ENCODE measurements around the gene FANCL.
"Not testable (repeated sequence)": the region's sequence is repeated elsewhere in the genome, so short reads cannot be mapped to it uniquely, and the experiment has no call there.

The FANCL gene

DNA sequence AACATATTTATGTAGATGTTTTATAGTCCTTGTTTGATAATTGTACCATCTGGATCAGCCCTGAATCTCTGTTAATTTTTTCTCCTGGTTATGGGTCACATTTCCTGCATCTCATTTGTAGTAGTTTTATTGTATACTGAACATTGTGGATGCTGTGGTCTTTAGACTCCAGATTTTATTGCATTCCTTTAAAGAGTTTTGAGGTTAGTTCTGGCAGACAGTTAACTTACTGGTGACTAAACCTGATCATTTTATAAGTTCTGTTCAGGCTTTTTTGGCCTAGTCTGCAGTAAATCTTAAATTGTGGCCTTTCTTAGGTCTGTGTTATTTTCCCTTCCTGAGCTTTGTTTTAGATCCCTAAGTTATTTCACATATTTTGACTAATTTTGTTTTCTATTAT, 84.3 kb downstream of the FANCL start:
- Histone ChIP-seq H3K27ac (ENCODE audit: low read depth, low read length, poor library complexity, severe bottlenecking) (no peak overlapping the region), H3K4me2 (ENCODE audit: low read length) (no peak overlapping the region), H3K27me3 (ENCODE audit: insufficient read depth, low read length) (no peaks in the 10 kb centered on the region), H3K9ac (ENCODE audit: low read length) (no peak overlapping the region), H3K9me3 (ENCODE audit: low read length) (no peaks in the 10 kb centered on the region), H2AFZ (ENCODE audit: low read length) (no peak overlapping the region), H3K4me3 (ENCODE audit: low read depth, low read length, poor library complexity, severe bottlenecking) (no peak overlapping the region), H3K9me2 (ENCODE audit: low read depth, low read length) (no peaks in the 10 kb centered on the region), H3K4me1 (ENCODE audit: insufficient read depth, low read length, severe bottlenecking) (no peaks in the 10 kb centered on the region), H3K79me2 (ENCODE audit: insufficient read depth, low read length) (no peaks in the 10 kb centered on the region), H4K20me1 (ENCODE audit: insufficient read depth, low read length) (no peaks in the 10 kb centered on the region), H3K36me3 (ENCODE audit: insufficient read depth, low read length) (peaks cover 71% of the 10 kb centered on the region), H3F3A (ENCODE audit: insufficient read depth, low read length) (no peaks in the 10 kb centered on the region)
- no peak for TF ChIP-seq EZH2 (IDR thresholded peaks at IDR 0.05; ENCODE audit: borderline replicate concordance, low read length)
- TF ChIP-seq, protein P1, sequence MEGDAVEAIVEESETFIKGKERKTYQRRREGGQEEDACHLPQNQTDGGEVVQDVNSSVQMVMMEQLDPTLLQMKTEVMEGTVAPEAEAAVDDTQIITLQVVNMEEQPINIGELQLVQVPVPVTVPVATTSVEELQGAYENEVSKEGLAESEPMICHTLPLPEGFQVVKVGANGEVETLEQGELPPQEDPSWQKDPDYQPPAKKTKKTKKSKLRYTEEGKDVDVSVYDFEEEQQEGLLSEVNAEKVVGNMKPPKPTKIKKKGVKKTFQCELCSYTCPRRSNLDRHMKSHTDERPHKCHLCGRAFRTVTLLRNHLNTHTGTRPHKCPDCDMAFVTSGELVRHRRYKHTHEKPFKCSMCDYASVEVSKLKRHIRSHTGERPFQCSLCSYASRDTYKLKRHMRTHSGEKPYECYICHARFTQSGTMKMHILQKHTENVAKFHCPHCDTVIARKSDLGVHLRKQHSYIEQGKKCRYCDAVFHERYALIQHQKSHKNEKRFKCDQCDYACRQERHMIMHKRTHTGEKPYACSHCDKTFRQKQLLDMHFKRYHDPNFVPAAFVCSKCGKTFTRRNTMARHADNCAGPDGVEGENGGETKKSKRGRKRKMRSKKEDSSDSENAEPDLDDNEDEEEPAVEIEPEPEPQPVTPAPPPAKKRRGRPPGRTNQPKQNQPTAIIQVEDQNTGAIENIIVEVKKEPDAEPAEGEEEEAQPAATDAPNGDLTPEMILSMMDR (IDR thresholded peaks at IDR 0.05; ENCODE audit: low read length), result no peak

DNA sequence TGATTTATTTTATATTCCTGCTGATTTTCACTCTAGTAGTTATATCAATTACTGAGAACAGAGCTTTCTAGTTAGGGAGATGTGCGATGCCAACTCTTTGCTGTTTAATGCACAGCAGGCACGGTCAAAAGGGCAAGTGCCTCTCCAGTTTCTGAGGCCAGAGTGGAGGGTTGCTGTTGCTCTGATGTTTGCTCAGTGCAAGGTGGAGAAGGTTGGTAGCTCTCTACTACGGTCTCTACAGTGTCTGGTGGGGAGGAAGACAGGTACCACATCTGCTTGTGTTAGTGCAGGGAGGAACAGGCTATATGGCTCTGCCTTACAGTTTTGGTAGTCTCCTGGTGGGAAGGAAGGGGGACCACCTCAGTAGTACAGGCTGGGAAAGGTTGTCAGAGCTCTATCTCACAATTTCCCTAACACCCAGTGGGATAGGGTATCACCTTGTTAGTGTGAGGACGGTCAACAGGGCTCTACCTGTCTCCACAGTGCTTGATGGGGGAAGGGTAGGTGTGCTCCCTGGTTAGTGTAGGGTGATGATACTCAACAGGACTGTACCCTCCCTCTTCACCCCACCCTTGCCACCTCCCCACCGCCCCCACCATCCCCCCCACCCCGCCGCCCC, 85.9 kb downstream of the FANCL start:
- H4K20me1 ChIP-seq (ENCODE audit: insufficient read depth, low read length), result no peaks in the 10 kb centered on the region
- H3K79me2 ChIP-seq (ENCODE audit: insufficient read depth, low read length), result no peaks in the 10 kb centered on the region
- no peaks in the 10 kb centered on the region for H3F3A ChIP-seq (ENCODE audit: insufficient read depth, low read length)
- peaks cover 56% of the 10 kb centered on the region for H3K36me3 ChIP-seq (ENCODE audit: insufficient read depth, low read length)
- H3K27ac ChIP-seq (ENCODE audit: low read depth, low read length, poor library complexity, severe bottlenecking), result no peak overlapping the region
- no peaks in the 10 kb centered on the region for H3K4me1 ChIP-seq (ENCODE audit: insufficient read depth, low read length, severe bottlenecking)
- H3K9ac ChIP-seq (ENCODE audit: low read length), result no peak overlapping the region
- no peak overlapping the region for H2AFZ ChIP-seq (ENCODE audit: low read length)
- no peak overlapping the region for H3K4me3 ChIP-seq (ENCODE audit: low read depth, low read length, poor library complexity, severe bottlenecking)
- no peaks in the 10 kb centered on the region for H3K9me2 ChIP-seq (ENCODE audit: low read depth, low read length)
- H3K9me3 ChIP-seq (ENCODE audit: low read length), result no peaks in the 10 kb centered on the region
- TF ChIP-seq, protein P1 (IDR thresholded peaks at IDR 0.05; ENCODE audit: low read length), result no peak
- no peak overlapping the region for H3K4me2 ChIP-seq (ENCODE audit: low read length)
- no peaks in the 10 kb centered on the region for H3K27me3 ChIP-seq (ENCODE audit: insufficient read depth, low read length)

DNA sequence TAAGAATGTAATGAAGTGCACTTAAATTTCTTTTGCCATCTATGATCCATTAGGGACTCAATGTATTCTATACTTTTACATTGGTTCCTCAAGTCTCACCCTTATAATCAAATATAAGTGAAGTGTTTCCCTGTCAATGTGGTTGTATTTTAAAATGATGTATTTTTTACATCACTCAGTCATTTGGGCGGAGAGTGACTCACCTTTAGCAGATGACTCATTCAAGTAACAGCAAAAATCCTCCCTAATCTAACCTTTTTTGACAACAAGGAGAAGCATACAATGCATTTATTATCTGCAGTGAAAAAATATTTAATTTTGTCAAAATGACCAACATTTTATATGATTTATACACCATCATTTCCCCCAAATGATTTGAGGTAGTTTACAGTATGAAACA, 94.4 kb downstream of the FANCL start:
- no peaks in the 10 kb centered on the region for H3K9me2 ChIP-seq (ENCODE audit: low read depth, low read length)
- no peak overlapping the region for H3K9ac ChIP-seq (ENCODE audit: low read length)
- H3K27me3 ChIP-seq (ENCODE audit: insufficient read depth, low read length), result no peaks in the 10 kb centered on the region
- H3K9me3 ChIP-seq (ENCODE audit: low read length), result no peaks in the 10 kb centered on the region
- no peaks in the 10 kb centered on the region for H3F3A ChIP-seq (ENCODE audit: insufficient read depth, low read length)
- no peak overlapping the region for H3K4me3 ChIP-seq (ENCODE audit: low read depth, low read length, poor library complexity, severe bottlenecking)
- H3K36me3 ChIP-seq (ENCODE audit: insufficient read depth, low read length), result peaks cover 17% of the 10 kb centered on the region
- no peaks in the 10 kb centered on the region for H4K20me1 ChIP-seq (ENCODE audit: insufficient read depth, low read length)
- TF ChIP-seq, protein P1 (IDR thresholded peaks at IDR 0.05; ENCODE audit: low read length), result no peak
- no peak for TF ChIP-seq EZH2 (IDR thresholded peaks at IDR 0.05; ENCODE audit: borderline replicate concordance, low read length)
- no peaks in the 10 kb centered on the region for H3K4me1 ChIP-seq (ENCODE audit: insufficient read depth, low read length, severe bottlenecking)
- no peak overlapping the region for H3K4me2 ChIP-seq (ENCODE audit: low read length)
- H2AFZ ChIP-seq (ENCODE audit: low read length), result no peak overlapping the region
- H3K79me2 ChIP-seq (ENCODE audit: insufficient read depth, low read length), result no peaks in the 10 kb centered on the region
- no peak overlapping the region for H3K27ac ChIP-seq (ENCODE audit: low read depth, low read length, poor library complexity, severe bottlenecking)

GRCh38 chr2:58145769-58146168, 95.4 kb downstream of the FANCL start:
- H3K27me3 ChIP-seq (ENCODE audit: insufficient read depth, low read length); H3K9ac ChIP-seq (ENCODE audit: low read length); H3F3A ChIP-seq (ENCODE audit: insufficient read depth, low read length); H3K9me2 ChIP-seq (ENCODE audit: low read depth, low read length); H3K9me3 ChIP-seq (ENCODE audit: low read length); H3K4me3 ChIP-seq (ENCODE audit: low read depth, low read length, poor library complexity, severe bottlenecking); H4K20me1 ChIP-seq (ENCODE audit: insufficient read depth, low read length); H2AFZ ChIP-seq (ENCODE audit: low read length); H3K79me2 ChIP-seq (ENCODE audit: insufficient read depth, low read length); H3K4me1 ChIP-seq (ENCODE audit: insufficient read depth, low read length, severe bottlenecking); H3K27ac ChIP-seq (ENCODE audit: low read depth, low read length, poor library complexity, severe bottlenecking); H3K4me2 ChIP-seq (ENCODE audit: low read length): not testable (repeated sequence)
- H3K36me3 ChIP-seq (ENCODE audit: insufficient read depth, low read length), result peaks cover 17% of the 10 kb centered on the region
